Measurements from ENCODE around the gene CDH4.

CDH4 gene

DNA sequence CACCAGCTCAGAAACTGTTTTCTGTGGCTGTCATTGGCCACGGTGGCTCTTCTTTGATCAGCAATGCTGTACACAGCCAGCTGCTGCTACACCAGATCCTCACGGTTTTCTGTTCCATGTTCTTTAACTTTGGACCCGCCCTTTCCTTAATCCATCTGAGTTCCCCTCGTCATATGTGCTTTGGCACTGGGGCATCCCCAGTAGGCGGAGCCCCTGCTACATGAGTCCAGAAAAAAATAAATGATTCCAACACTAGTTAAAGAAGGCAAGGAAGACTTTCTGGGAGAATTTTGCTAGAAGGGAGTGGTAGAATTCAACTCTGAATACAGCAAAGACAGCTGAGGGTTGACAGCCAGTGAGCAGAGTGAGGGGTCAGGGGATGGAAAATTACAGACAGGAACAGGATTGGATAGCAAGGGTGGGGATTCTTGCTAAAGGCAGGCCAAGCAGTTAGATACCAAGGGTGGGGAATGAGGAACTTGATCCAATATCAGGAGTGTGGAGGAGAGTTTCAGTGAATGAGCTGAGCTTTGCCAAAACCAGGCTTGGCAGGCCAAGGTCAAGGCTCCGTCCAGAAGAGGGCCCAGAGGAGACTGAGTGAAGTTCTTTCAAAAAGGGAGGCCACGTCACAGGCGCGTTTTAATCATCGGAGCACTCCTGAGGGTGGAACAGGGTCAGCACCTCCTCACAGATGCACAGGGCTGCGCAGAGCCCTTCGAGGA lies 391.8 kb downstream of the CDH4 start:
- TF ChIP-seq, protein P1, sequence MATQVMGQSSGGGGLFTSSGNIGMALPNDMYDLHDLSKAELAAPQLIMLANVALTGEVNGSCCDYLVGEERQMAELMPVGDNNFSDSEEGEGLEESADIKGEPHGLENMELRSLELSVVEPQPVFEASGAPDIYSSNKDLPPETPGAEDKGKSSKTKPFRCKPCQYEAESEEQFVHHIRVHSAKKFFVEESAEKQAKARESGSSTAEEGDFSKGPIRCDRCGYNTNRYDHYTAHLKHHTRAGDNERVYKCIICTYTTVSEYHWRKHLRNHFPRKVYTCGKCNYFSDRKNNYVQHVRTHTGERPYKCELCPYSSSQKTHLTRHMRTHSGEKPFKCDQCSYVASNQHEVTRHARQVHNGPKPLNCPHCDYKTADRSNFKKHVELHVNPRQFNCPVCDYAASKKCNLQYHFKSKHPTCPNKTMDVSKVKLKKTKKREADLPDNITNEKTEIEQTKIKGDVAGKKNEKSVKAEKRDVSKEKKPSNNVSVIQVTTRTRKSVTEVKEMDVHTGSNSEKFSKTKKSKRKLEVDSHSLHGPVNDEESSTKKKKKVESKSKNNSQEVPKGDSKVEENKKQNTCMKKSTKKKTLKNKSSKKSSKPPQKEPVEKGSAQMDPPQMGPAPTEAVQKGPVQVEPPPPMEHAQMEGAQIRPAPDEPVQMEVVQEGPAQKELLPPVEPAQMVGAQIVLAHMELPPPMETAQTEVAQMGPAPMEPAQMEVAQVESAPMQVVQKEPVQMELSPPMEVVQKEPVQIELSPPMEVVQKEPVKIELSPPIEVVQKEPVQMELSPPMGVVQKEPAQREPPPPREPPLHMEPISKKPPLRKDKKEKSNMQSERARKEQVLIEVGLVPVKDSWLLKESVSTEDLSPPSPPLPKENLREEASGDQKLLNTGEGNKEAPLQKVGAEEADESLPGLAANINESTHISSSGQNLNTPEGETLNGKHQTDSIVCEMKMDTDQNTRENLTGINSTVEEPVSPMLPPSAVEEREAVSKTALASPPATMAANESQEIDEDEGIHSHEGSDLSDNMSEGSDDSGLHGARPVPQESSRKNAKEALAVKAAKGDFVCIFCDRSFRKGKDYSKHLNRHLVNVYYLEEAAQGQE (IDR thresholded peaks at IDR 0.05; ENCODE audit: low read depth): no peak
- no peak for TF ChIP-seq ZBTB7A (IDR thresholded peaks at IDR 0.05; ENCODE audit: low read depth)
- TF ChIP-seq TAF1 (IDR thresholded peaks at IDR 0.05; ENCODE audit: low read depth): no peak
- TF ChIP-seq NFIC (IDR thresholded peaks at IDR 0.05): no peak
- TF ChIP-seq CREB1 (IDR thresholded peaks at IDR 0.05; ENCODE audit: low read depth): no peak
- no peak for TF ChIP-seq YY1 (IDR thresholded peaks at IDR 0.05; ENCODE audit: low read depth)
- no peak for TF ChIP-seq RAD21 (IDR thresholded peaks at IDR 0.05; ENCODE audit: low read depth)
- TF ChIP-seq, protein P2, sequence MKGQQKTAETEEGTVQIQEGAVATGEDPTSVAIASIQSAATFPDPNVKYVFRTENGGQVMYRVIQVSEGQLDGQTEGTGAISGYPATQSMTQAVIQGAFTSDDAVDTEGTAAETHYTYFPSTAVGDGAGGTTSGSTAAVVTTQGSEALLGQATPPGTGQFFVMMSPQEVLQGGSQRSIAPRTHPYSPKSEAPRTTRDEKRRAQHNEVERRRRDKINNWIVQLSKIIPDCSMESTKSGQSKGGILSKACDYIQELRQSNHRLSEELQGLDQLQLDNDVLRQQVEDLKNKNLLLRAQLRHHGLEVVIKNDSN (IDR thresholded peaks at IDR 0.05): no peak
- no peak for TF ChIP-seq TCF12 (IDR thresholded peaks at IDR 0.05; ENCODE audit: low read depth)
- no peak for TF ChIP-seq FOXM1 (IDR thresholded peaks at IDR 0.05; ENCODE audit: borderline replicate concordance, low read depth)
- TF ChIP-seq TEAD4 (IDR thresholded peaks at IDR 0.05): no peak
- TF ChIP-seq, protein P3, sequence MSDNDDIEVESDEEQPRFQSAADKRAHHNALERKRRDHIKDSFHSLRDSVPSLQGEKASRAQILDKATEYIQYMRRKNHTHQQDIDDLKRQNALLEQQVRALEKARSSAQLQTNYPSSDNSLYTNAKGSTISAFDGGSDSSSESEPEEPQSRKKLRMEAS (IDR thresholded peaks at IDR 0.05): no peak

DNA sequence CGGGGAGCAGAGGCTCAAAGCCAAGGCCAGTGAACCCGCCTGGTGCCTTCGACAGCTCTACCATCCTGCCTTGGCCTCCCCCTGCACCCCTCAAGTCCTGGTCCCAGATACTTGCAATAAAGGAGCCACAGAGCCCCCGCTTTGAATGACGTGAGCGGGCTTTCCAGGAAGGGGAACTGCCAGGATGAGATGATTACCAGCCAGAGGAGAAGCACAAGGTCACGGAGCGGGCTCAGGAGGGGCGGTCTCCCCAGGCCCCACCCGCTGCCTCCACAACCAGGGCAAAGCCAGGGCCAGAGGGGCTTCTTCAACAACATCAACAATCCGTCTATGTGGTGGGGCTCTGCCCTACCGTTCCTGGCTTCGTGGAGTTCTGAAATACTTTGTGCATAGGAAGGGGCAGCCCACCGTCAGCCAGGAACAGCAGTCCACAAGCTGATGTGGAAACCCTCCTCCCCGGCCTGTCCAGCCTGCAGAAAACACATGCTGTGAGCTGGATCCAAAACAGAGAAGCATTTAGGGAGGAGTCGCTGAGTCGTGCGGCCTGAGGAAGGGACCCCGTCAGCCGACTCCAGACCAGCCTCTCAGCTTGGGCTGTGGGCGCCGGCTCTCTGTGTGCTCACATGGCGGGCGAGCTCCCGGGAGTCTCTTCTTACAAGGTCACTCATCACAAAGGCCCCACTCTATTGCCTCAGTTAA lies 392.5 kb downstream of the CDH4 start:
- no peak for TF ChIP-seq RAD21 (IDR thresholded peaks at IDR 0.05; ENCODE audit: low read depth)
- no peak for TF ChIP-seq EP300 (IDR thresholded peaks at IDR 0.05; ENCODE audit: borderline replicate concordance)

DNA sequence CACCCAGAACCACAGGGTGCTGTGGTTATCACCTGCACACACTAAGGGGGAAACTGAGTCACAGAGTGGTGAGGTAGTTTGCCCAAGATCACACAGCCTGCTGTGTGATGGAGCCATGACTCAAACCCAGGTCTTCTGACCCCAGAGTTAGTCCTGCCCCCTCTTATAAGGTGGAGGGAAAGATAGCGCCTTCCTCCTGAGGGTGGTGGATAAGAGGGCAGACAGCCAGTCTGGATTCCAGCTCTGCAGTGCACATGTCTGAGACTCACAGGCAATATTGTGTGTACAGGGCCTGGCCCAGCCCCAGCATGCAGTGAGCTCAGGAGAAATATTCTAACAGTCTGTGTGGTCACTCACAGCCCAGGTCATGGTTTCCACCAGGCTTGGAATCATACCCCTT lies 393.7 kb downstream of the CDH4 start:
- TF ChIP-seq, protein P2 (IDR thresholded peaks at IDR 0.05): no peak
- TF ChIP-seq, protein P1 (IDR thresholded peaks at IDR 0.05; ENCODE audit: low read depth): no peak
- TF ChIP-seq EGR1 (IDR thresholded peaks at IDR 0.05) (no peak), NFIC (IDR thresholded peaks at IDR 0.05) (no peak), FOXM1 (IDR thresholded peaks at IDR 0.05; ENCODE audit: borderline replicate concordance, low read depth) (no peak), RAD21 (IDR thresholded peaks at IDR 0.05; ENCODE audit: low read depth) (no peak), YY1 (IDR thresholded peaks at IDR 0.05; ENCODE audit: low read depth) (no peak), EP300 (IDR thresholded peaks at IDR 0.05; ENCODE audit: borderline replicate concordance) (no peak), CREB1 (IDR thresholded peaks at IDR 0.05; ENCODE audit: low read depth) (no peak)
- TF ChIP-seq, protein P3 (IDR thresholded peaks at IDR 0.05): no peak

DNA sequence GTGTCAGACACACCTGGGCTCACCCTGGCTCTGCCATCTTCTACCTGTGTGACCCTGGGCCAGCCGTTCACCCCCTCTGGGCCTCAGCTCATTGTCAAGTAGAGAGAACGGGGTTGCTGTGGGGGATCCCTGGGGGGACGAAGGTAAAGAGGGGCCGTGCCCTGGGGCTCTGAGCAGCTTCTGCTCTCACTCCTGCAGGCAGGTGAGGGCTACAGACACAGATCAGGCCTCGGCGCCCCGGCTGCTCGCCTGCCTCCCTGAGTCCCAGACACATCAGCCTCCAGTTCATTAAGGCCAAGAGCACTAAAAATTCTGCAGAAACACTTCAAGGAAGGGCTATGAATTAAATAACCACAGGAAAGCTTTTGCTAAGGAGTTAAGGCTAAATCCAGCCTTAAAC lies 394.4 kb downstream of the CDH4 start:
- TF ChIP-seq, protein P1 (IDR thresholded peaks at IDR 0.05; ENCODE audit: low read depth): no peak
- no peak for TF ChIP-seq TAF1 (IDR thresholded peaks at IDR 0.05; ENCODE audit: low read depth)

DNA sequence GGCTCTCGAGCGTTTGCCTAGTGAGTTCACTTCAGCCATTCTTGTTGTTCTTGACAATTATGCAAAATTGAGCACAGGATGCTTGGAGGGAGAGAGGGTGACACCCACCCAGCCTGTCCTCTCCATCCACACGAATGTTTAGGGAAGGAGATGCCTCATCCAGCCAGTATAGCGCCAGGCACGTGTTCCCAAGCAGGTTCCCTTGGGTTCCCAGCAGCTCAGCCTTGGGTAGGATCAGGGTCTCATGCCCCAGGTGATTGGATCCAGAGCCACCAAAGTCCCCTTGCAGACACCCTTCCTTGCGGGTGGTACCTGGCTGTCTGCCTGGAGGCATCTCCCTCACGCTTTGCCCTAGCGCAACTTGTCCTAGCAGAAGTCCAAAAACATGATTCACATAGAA lies 394.9 kb downstream of the CDH4 start:
- no peak for TF ChIP-seq FOXM1 (IDR thresholded peaks at IDR 0.05; ENCODE audit: borderline replicate concordance, low read depth)
- TF ChIP-seq RAD21 (IDR thresholded peaks at IDR 0.05; ENCODE audit: low read depth): no peak
- no peak for TF ChIP-seq EGR1 (IDR thresholded peaks at IDR 0.05)
- no peak for TF ChIP-seq YY1 (IDR thresholded peaks at IDR 0.05; ENCODE audit: low read depth)
- no peak for TF ChIP-seq CEBPB (IDR thresholded peaks at IDR 0.05)
- TF ChIP-seq CREB1 (IDR thresholded peaks at IDR 0.05; ENCODE audit: low read depth): no peak
- TF ChIP-seq EP300 (IDR thresholded peaks at IDR 0.05; ENCODE audit: borderline replicate concordance): no peak
- TF ChIP-seq TAF1 (IDR thresholded peaks at IDR 0.05; ENCODE audit: low read depth): no peak
- TF ChIP-seq, protein P1 (IDR thresholded peaks at IDR 0.05; ENCODE audit: low read depth): no peak
- TF ChIP-seq ZBTB7A (IDR thresholded peaks at IDR 0.05; ENCODE audit: low read depth): no peak
- TF ChIP-seq, protein P2 (IDR thresholded peaks at IDR 0.05): no peak
- TF ChIP-seq TEAD4 (IDR thresholded peaks at IDR 0.05): no peak

All from Ishikawa (cell line).